ENCODE data around the gene ID2. TPM values are rescaled to one million over a fixed set of nuclear protein-coding genes. Genes with fewer than 3 reads are reported as not detected.

ID2 gene
- total and polyA plus RNA-seq, 4 donors: 149 to 488 (median 245) TPM

- no peak for TF ChIP-seq ZBTB33 (IDR thresholded peaks at IDR 0.05)
- TF ChIP-seq SP1 (IDR thresholded peaks at IDR 0.05): no peak
- no peak for TF ChIP-seq CTCF (IDR thresholded peaks at IDR 0.05; ENCODE audit: low read depth, low read length, missing input control)
- TF ChIP-seq FOXA1 (IDR thresholded peaks at IDR 0.05): no peak
- no peak for TF ChIP-seq REST (IDR thresholded peaks at IDR 0.05)
- WGBS: 89% methylated on average over 19 of the region's 19 CpGs
- Histone ChIP-seq H3K9ac (ENCODE audit: low read depth in 1 of 2, low read length in 2 of 2) (no peak overlapping the region), H3K4me3 (ENCODE audit: low read depth in 1 of 3, low read length in 3 of 3) (no peak overlapping the region), H3K27ac (ENCODE audit: low read depth in 1 of 2, low read length in 2 of 2) (no peak overlapping the region), H3K36me3 (ENCODE audit: control insufficient read depth in 4 of 4, insufficient read depth in 3 of 4, low read depth in 1 of 4, low read length in 3 of 4) (peaks cover 0 to 2% (median 0%) of the 10 kb centered on the region in 4 donors), H3K4me1 (ENCODE audit: control insufficient read depth in 4 of 4, insufficient read depth in 4 of 4, low read length in 3 of 4) (no peaks in the 10 kb centered on the region), H3K9me3 (ENCODE audit: control insufficient read depth in 4 of 4, low read length in 3 of 4) (no peaks in the 10 kb centered on the region), H3K27me3 (ENCODE audit: control insufficient read depth in 4 of 4, insufficient read depth in 4 of 4, low read length in 3 of 4) (no peaks in the 10 kb centered on the region)
- DNase-seq (ENCODE audit: low spot score): no peak
These were observed 37.2 kb upstream of the ID2 start for GRCh38 chr2:8644605-8645175.

GRCh38 chr2:8645176-8645831 is 36.6 kb upstream of the ID2 start:
- no peak overlapping the region for H3K27ac ChIP-seq (ENCODE audit: low read depth in 1 of 2, low read length in 2 of 2)
- no peaks in the 10 kb centered on the region for H3K9me3 ChIP-seq (ENCODE audit: control insufficient read depth in 4 of 4, low read length in 3 of 4)
- no peaks in the 10 kb centered on the region for H3K4me1 ChIP-seq (ENCODE audit: control insufficient read depth in 4 of 4, insufficient read depth in 4 of 4, low read length in 3 of 4)
- WGBS: 98% methylated on average over 51 of the region's 51 CpGs
- DNase-seq (ENCODE audit: low spot score): no peak
- no peaks in the 10 kb centered on the region for H3K27me3 ChIP-seq (ENCODE audit: control insufficient read depth in 4 of 4, insufficient read depth in 4 of 4, low read length in 3 of 4)
- peaks cover 0 to 2% (median 0%) of the 10 kb centered on the region in 4 donors for H3K36me3 ChIP-seq (ENCODE audit: control insufficient read depth in 4 of 4, insufficient read depth in 3 of 4, low read depth in 1 of 4, low read length in 3 of 4)
- no peak overlapping the region for H3K4me3 ChIP-seq (ENCODE audit: low read depth in 1 of 3, low read length in 3 of 3)
- H3K9ac ChIP-seq (ENCODE audit: low read depth in 1 of 2, low read length in 2 of 2): no peak overlapping the region
- TF ChIP-seq FOXA2 (IDR thresholded peaks at IDR 0.05) (no peak), FOXA1 (IDR thresholded peaks at IDR 0.05) (no peak), NR2F2 (IDR thresholded peaks at IDR 0.05) (no peak), REST (IDR thresholded peaks at IDR 0.05) (no peak)
